GM18526 (cell line): ENCODE measurements around the gene ZNF521.

Source experiments
- POLR2A ChIP-seq: IDR thresholded peaks from 3 replicates; pipeline ENCODE4 v1.6.1; 2011; ENCODE audit not compliant: insufficient read length; ENCODE audit errors: extremely low read depth

Gene ZNF521

DNA sequence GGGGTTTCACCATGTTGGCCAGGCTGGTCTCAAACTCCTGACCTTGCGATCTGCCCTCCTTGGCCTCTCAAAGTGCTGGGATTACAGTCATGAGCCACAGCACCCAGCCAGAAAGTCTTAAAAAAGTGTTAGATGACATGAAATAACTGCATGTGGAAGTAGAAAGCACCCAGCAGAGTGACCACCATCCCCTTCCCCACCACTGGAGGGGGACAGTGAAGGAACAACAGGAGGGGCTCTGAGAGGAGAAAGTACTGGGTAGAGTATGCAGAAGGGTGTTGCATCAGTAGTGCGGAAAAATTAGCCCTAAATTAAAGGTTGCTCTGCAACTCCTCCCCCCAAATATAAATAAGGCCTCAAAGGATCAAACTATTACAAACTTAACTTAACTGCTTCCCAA lies 230.5 kb downstream of the ZNF521 start:
- TF ChIP-seq POLR2A: no peak

DNA sequence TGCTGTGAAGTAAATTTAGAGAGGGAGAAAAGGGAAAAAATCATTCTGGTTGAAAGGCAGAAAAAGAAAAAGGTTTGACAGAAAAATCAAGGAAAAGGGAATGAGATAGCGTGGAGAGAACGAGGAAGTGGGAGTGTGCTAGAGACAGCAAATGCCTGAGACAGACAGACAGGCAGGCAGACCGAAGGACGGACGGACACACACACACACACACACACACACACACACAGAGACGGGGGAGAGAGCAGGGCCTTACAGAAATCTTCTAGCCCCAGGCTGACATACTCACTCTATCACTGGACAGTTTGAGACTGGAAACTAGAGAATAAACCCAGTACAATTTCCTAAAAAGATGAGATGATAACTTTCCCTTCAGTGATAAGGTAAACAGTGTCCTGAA lies 238.4 kb downstream of the ZNF521 start:
- no peak for TF ChIP-seq POLR2A

DNA sequence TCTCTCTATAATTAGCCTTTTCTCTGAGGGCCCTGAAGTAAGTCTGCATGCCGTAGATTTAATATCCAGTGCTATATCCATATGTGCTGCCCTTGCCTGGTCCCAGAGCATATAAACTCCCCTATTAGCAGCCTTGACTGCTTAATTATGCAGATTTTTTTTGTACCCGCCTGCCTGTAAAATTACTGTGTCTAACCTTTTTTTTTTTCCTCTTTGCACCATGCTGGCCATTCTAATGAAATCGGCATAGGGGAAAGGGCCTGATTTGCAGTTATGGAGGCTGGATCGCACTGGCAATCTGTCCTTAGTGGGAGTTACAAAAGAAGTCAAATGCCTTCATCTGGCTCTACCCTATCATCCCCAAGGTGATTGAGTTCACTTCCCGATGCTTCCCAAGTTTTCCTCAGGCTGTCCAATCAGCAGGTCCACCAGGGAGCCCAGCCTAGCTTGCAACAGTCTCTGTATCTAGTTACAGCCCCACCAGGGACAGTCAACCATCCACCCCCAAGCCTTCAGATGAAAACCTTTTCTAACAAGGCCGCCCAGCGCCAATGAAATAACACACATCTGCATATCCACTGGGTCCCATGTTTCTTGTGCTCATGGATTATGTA lies 239.0 kb downstream of the ZNF521 start:
- no peak for TF ChIP-seq POLR2A

DNA sequence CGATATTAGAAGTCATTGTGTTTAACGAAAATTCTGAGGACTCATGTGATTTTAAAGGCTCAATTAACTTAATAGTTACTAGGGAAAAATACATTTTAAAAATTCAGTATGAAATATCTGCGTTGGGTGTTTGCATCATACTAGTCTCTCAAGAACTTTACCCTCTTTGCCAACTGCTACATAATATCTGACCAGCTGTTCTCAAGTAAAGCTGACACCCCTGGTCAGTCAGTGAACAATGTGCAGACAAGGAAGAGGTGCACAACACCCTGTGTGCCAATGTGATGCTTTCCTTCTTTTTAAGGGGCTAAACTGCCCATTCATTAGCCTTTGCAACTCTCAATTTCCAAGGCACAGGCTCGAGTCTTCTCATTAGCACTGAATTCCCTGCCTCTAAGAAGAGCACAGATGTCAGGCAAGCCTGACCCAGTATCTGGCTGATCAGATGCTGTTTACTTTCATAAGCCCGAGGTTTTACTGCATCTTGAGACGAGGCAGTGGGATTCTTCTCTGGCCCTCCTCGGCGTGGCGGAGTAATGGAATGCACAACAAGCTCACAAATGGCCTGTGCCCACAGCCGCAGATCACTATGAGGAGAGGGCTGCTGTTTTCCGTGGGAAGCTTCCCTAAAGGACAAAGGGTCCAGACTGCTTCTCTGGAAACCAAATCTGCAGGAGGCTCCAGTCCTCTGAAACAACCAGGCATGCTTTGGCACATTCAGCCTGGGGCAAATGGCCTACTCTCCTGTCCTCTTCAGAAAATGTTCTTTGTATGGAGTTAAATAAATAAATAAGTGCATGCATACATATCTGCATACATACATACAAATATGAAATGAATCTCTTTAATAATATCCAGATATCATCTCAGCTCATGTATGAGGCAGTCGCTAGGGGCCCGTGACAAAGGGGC lies 240.3 kb downstream of the ZNF521 start:
- no peak for TF ChIP-seq POLR2A

DNA sequence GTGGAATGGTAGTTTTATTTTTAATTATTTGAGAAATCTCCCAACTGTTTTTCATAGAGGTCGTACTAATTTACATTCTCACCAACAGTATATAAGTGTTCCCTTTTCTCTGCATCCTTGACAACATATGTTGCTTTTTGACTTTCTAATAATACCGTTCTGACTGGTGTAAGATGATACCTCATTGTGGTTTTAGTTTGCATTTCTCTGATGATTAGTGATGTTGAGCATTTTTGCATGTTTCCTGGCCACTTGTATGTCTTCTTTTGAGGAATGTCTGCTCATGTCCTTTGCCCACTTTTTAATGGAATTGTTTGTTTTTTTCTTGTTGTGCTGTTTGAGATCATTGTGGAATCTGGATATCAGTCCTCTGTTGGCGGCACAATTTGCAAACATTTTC lies 242.5 kb downstream of the ZNF521 start:
- no peak for TF ChIP-seq POLR2A

DNA sequence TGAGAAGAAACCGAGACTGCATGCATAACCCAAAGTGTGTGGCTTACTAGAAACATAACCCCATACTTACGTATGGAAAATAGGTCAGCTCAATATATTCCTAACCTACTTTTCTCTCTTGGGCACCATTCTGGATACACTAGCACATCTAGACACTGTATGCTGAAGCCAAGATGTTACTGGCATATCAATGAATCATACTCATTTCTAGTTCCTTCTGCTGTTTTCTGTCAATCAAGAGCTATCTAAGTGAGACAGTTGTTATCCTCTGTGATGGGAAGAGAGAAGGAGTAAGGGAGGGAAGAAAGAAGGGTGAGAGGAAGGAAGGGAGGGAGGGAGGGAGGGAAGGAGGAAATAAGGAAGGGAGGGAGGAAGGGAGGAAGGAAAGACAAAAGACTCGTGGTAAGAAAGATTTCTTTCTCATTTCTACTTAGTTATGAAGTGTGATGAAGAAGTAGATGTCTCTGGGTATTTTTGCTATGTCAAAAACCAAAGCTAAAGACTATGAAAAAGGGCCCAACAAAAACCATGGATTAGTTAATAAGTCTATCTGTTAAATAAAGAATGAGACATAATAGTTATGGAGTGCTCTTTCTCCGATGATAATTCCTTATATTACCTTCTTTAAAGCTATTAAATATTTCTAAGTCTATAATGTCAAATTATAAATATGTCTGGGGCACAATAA lies 248.4 kb downstream of the ZNF521 start:
- TF ChIP-seq POLR2A: no peak

DNA sequence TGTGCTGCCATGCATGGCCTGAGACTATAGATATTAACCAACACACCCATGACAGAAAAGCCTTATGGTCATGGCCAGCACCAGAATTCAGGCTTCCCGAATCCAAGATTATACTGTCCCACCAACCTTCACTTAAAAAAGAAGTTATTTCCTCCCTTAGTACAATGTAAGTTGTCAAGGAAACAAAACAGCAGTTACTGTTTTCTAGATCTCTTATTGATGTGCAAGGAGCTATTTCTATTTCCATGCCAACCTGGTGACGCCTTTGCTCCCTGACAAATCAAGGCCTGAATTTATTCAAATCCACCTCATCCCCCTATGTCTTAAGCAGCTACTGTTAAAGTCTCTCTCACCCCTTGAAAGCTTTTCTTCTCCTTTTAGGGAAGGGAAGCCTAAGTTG lies 249.3 kb downstream of the ZNF521 start:
- TF ChIP-seq POLR2A: no peak

DNA sequence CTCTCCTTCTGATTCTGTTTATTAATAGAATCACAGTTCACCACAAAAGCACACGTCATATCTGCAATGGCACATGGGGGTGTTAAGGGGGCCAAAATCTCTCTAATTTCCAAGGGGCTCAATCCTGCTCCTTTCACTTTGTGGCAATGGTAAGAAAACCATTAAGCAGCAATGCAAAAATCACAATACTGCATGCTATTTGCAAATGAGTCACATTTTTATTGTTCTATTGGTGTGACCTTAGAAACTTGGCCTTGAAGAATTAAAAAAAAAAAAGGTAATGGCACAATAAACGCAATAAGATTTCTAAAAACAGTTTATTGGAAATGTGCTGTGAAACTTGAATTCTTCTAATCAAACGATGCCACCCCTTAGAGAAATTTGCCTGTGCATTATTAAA lies 251.5 kb downstream of the ZNF521 start:
- TF ChIP-seq POLR2A: no peak

DNA sequence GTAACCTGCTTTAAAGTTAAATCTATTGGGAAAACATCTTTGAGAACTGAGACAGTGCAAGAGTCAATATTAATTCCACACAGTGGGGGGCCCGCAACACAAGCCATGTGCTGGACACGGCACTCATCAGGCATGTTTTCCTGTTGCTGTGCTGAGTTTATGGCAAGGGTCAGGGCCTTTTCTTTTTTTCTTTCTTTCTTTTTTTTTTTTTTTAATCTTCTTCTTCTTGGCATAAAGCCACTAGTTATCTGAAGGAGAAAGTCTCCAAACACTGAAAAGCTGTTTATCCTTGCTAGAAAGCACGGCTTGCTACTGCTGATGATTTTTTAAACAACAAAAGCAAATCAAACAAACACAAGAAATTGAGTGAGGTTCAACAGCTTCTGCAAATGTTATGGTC lies 252.1 kb downstream of the ZNF521 start:
- no peak for TF ChIP-seq POLR2A

DNA sequence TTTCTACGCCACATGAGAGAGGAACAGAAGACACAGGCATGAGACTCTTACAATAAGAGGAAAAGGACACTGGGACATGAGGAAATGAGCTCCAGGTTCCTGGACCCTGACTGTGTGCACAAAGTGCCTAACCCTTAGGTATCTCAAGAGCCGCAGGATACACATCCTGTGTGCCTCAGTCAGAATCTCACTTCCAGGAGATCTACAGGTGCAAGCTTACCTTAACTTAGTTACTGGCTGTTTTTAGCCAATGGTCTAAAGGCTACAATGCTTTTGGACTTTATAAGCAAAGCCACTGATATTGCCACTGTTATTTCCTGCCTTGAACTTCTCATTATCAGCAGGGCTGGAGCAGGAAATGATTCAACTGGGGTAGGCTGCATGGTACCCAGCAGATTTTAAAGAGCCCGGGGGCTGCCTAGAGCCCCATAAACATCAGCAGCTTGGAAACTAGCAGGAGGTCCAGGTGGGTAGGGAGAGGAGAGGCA lies 254.4 kb downstream of the ZNF521 start:
- no peak for TF ChIP-seq POLR2A

DNA sequence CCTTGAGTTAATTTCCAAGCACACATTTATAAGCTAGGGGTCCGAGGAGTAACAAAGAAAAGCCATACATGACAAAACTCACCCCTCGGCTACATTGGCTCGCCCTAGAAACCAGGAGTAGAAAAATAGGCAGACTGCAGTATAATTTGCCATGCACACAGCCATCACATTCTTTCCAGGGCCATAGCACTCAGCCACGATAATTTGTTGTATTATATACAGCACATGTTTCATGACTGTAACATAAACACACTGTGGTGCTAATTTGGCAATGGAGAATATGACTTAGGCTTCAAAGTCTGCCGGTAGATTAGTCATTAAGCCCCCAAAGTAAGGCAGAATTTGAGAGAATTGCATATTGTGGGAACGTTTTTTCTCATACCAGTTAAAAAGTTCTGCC lies 254.9 kb downstream of the ZNF521 start:
- no peak for TF ChIP-seq POLR2A

DNA sequence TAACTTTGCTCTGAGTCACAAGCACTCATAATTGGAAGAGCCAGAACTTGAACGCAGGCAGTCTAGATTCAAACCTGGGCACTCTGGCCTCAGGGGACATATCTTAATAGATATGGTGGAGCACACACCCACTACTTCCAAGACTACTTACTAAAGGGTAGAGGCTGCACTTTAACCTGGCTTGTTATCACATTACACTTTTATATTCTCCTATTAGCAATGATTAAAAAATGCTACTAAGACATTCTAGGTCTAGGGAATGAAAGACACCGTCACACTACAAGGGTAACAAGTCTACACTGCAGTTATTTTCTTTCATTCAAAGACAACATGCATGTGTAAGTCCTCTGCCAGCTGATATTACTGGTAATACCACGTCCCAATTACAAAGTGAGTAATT lies 258.8 kb downstream of the ZNF521 start:
- no peak for TF ChIP-seq POLR2A

DNA sequence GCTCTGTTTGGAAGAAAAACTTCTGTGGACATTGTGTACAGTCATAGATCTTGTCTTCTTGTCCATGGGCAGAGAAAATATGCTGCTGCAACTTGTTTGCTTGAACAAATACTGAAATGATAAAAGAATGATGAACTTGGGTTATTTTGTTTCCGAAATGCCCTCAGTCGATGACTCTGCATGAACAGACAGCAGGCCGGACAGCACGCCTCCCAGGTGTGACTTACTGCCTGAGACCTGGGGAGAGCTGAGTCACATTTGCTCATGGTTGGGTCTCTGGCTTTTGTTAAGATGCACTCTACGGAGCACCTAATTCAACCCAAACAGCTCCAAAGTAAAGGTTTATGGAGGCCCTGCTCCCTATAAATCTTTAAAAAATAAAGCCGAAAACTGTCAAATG lies 262.5 kb downstream of the ZNF521 start:
- TF ChIP-seq POLR2A: no peak

DNA sequence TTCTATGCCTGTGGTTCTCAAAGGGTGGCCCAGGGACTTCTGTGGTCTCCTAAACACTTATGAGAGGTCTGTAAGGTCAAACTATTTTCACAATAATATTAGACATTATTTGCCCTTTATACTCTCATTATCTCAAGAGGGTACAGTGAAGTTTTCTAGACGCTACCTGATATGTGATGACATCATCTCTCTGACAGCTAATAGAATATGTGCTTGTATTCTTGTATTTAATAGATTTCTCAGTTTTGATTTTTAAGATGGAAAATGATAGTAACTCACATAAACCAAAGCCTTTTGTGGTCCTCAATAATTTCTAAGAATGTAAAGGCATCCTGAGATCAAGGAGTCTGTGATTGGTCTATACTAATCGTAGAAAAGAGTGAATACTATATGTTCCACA lies 265.1 kb downstream of the ZNF521 start:
- TF ChIP-seq POLR2A: no peak

DNA sequence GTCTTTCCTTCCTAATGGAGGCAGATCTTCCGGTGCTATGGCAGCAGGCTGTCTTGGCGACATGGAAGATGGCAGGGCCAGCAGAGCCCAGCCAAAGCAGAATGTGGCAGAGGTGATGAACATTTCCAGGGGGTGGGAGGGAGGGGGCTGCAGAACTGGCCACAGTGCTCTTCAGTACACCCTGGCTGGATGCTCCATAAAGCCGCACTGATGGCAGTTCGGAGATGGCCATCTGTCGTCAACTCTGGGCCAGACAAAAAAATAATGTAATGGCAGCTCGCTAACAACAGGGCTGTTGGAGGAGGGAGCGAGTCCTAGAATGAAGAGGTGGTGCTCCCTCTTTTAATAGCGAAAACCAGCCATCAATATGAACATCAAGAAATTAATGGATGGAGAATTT lies 271.0 kb downstream of the ZNF521 start:
- TF ChIP-seq POLR2A: no peak

DNA sequence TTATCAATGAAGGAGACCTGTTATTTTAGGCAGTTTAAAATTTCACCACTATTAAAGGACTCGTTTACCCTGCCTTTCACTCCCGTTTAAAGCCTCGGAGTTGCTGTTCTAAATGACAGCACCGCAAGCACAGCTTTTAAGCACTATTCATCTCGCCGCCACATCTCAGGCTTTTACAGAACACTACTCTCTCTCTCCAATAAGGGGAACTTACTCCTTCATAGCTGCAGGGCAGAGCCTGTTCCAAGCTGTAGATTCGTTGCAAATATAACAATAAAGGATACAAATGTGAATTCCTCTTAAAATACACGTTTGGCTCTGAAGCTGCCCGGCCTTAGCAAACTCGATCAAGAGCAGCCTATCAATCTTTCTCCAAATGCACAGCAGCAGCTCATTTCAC lies 271.8 kb downstream of the ZNF521 start:
- no peak for TF ChIP-seq POLR2A

DNA sequence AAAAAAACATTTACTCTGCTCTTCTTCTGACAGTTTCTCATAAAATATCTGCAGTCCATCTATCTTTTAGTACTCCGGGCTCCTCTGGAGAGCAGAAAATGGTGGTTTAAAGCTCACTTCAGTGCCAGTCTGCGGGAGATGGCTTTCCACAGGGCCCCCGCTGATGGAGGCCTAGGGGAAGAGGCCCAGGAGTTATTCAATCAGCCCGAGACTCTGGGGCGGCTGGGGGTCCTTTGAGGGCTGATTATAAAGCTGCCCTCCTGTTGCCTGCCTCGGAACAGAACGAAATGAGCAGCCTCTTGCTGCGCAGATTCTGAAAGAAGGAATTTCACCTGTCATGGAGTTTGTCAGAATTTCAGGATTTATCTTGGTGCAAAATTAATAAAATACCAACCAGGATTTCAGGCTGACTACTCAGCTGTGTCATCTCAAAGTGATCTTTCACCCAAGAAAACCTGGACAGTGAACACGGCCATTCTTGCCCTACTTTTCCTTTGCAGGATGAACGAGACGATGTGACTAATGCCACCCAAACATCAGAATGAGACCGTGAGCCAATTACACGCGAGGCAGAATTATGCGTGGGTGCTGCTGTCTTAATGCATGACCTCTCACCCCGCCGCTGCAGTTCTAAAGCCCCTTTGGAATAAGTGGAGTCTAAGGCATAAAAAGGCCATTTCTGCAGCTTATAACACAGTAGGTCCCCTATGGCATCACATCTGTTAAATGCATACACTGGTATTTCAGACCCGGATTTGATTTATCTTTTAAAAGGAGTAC lies 273.8 kb downstream of the ZNF521 start:
- TF ChIP-seq POLR2A: no peak
